ENCODE results near the gene AGO1.
"Not testable (repeated sequence)": the region's sequence is repeated elsewhere in the genome, so short reads cannot be mapped to it uniquely, and the experiment has no call there.

AGO1 gene

DNA sequence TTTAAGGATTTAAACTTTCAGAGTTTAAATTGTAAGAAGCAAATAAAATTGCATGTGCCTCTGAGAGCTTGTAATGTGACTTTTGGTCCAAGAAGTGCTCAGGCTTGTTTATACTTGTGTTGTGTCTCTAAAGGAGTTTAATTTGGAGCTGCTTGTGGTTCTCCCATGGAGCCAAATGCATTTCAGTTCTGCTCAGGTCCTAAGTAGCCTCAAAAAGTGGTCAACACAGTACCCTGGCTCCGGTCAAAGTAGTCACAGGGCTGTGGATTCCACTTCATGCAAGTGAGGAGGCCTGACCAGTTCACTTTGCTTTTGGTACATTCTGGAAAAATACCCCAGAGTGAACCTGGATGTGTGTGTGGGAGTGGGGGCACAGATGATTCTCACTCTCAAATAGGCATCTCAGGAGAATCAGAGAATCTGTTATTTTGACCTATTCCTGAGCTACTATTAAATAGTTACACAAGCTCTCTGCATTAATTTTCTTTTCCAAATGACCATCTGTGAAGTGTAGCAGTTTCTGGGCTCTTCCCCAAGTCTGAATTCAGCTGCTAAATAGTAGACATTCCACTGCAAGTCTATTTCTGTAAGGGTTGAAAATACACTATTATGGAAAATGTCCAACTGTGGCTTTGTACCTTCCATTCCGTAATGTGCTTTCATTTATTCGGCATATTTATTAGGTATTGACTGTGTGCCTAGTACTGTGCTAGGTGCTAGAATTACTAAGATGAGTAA lies 31.7 kb upstream of the AGO1 start:
- H3K4me3 ChIP-seq (ENCODE audit: low read depth in 1 of 2, low read length in 2 of 2), result no peak overlapping the region
- H3K27ac ChIP-seq (ENCODE audit: low read depth, low read length), result peak overlapping the region; percentile 36
- peaks cover 29% of the 10 kb centered on the region for H3K36me3 ChIP-seq (ENCODE audit: insufficient read depth, low read length)

DNA sequence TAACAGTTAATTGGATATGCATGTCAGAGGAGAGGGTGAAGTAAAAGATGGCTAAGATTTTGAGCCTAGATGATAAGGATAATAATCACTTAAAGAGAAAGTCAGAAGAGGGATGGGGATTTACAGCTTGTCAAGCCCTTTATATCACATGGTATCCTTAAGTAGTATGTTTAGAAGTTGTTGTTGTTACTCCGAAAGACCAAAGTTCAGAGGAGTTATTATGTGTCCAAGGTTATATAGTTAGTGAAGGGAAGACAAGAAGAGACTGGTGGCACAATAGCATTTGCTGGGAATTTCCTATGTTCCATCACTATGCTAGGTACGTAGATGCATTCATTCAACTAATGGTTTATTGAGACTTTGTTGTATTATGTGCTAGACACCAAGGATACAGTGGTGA lies 30.8 kb upstream of the AGO1 start:
- no peak overlapping the region for H3K9ac ChIP-seq (ENCODE audit: low read length)
- no peaks in the 10 kb centered on the region for H3K27me3 ChIP-seq (ENCODE audit: control insufficient read depth in 1 of 2, insufficient read depth in 2 of 2, low read length in 2 of 2)
- peaks cover 29% of the 10 kb centered on the region for H3K36me3 ChIP-seq (ENCODE audit: insufficient read depth, low read length)
- H3K4me1 ChIP-seq (ENCODE audit: insufficient read depth, low read length), result peaks cover 29% of the 10 kb centered on the region
- H3K27ac ChIP-seq (ENCODE audit: low read depth, low read length), result no peak overlapping the region
- no peaks in the 10 kb centered on the region for H3K9me3 ChIP-seq (ENCODE audit: low read length)
- H3K4me3 ChIP-seq (ENCODE audit: low read depth in 1 of 2, low read length in 2 of 2), result no peak overlapping the region

More for the DNA sequence above, 31.7 kb upstream of the AGO1 start:
- H3K4me1 ChIP-seq (ENCODE audit: insufficient read depth, low read length), result peaks cover 29% of the 10 kb centered on the region
- H3K9ac ChIP-seq (ENCODE audit: low read length), result no peak overlapping the region
- H3K27me3 ChIP-seq (ENCODE audit: control insufficient read depth in 1 of 2, insufficient read depth in 2 of 2, low read length in 2 of 2), result no peaks in the 10 kb centered on the region
- no peaks in the 10 kb centered on the region for H3K9me3 ChIP-seq (ENCODE audit: low read length)

DNA sequence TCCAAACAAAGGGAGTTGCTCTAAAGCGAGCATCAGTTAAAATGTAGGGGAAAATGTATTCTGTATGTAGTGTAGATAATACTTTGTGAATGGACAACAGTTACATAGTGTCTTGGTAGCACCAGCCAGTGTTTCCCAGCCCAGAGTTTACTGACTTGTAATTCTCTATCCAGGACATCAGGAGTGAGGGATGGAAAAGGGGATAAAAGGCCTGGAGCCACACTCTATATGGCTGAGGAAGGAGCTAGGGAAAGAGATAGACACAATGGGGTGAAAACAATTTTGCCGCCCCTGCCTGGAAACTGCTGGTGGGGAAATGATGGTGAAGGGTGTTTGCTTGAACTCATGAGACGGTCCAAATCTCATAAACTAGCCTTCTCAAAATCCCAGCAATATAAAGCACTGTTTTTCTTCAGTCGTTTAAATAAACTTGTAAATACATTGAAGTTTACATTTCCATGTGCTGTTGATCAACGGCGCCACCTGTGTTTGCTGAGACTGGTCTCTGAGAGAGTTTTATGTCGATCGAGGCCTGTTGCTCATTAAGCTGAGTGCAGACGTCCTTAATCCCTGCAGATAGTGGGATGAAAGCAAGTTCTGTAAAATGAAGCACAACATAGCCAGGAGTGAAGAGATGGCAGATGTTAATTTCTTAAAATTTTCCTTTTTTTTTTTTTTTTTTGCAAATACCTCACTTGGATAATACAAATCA lies 27.9 kb upstream of the AGO1 start:
- Histone ChIP-seq H3K27ac (ENCODE audit: low read depth, low read length) (no peak overlapping the region), H3K9me3 (ENCODE audit: low read length) (no peaks in the 10 kb centered on the region), H3K4me3 (ENCODE audit: low read depth in 1 of 2, low read length in 2 of 2) (no peak overlapping the region), H3K4me1 (ENCODE audit: insufficient read depth, low read length) (peaks cover 22% of the 10 kb centered on the region), H3K27me3 (ENCODE audit: control insufficient read depth in 1 of 2, insufficient read depth in 2 of 2, low read length in 2 of 2) (no peaks in the 10 kb centered on the region), H3K36me3 (ENCODE audit: insufficient read depth, low read length) (peaks cover 29% of the 10 kb centered on the region), H3K9ac (ENCODE audit: low read length) (no peak overlapping the region)

DNA sequence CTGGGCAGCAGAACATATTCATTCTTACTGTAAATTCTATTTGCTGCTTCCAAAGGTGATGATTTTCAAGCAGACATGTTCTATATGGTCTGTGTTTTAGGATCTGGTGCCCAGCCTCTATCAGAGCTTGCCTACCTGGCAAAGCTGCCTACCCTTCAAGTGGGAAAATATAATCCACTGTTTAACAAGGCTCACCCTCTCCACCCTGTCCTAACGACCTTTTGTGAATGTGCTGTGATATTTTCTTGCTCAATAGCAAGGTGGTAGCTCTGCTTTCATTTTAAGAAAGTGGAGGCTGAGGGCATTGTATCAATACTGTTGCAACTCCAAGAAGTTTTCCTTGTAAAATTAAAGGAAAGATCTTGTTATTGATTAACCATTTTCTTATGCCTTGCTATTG lies 26.0 kb upstream of the AGO1 start:
- Histone ChIP-seq H3K9me3 (ENCODE audit: low read length) (no peaks in the 10 kb centered on the region), H3K9ac (ENCODE audit: low read length) (no peak overlapping the region), H3K27me3 (ENCODE audit: control insufficient read depth in 1 of 2, insufficient read depth in 2 of 2, low read length in 2 of 2) (no peaks in the 10 kb centered on the region), H3K36me3 (ENCODE audit: insufficient read depth, low read length) (peaks cover 29% of the 10 kb centered on the region), H3K4me1 (ENCODE audit: insufficient read depth, low read length) (peaks cover 4% of the 10 kb centered on the region), H3K27ac (ENCODE audit: low read depth, low read length) (no peak overlapping the region), H3K4me3 (ENCODE audit: low read depth in 1 of 2, low read length in 2 of 2) (no peak overlapping the region)

DNA sequence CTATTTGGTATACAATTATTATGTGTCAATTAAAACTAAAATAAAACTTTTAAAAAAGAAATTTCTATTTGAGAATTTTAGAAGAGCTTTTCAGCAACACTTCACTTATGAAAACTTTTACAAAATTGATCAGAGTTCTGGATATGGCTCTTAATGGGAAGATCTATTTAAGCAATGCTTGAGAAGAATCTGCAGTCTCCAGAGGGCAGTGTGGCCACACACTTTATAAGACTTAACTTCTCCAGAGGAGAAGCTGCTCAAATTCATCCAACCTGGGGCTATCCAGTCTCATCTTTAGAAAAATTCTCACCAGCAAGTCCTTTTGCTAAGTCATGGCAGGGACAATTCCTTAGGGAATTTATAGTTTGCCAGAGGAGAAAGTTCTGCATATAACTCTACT lies 25.2 kb upstream of the AGO1 start:
- Histone ChIP-seq H3K27me3 (ENCODE audit: control insufficient read depth in 1 of 2, insufficient read depth in 2 of 2, low read length in 2 of 2) (no peaks in the 10 kb centered on the region), H3K9ac (ENCODE audit: low read length) (no peak overlapping the region), H3K9me3 (ENCODE audit: low read length) (no peaks in the 10 kb centered on the region), H3K27ac (ENCODE audit: low read depth, low read length) (no peak overlapping the region), H3K36me3 (ENCODE audit: insufficient read depth, low read length) (peaks cover 29% of the 10 kb centered on the region), H3K4me1 (ENCODE audit: insufficient read depth, low read length) (no peaks in the 10 kb centered on the region), H3K4me3 (ENCODE audit: low read depth in 1 of 2, low read length in 2 of 2) (no peak overlapping the region)

DNA sequence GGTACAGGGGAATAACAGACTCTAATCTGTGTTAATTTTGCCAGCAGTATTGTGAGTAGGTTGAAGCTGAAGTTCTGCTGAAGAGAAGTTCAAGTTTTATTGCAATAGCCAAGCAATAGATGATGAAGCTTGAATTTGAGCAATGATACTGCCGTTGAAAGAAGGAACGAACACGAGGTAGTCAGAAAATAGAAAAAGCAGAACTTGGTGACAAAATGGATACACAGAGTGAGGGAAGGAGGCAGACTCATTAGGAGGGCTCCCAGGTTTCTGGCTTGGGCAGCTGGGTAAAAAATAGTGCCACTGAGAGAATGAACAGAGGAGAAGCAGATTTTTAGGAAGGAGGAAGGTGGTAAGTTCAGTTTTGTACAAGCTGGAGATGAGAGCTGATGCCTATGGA lies 22.3 kb upstream of the AGO1 start:
- H3K27ac ChIP-seq (ENCODE audit: low read depth, low read length), result no peak overlapping the region
- no peak overlapping the region for H3K4me3 ChIP-seq (ENCODE audit: low read depth in 1 of 2, low read length in 2 of 2)
- H3K9ac ChIP-seq (ENCODE audit: low read length), result no peak overlapping the region
- no peaks in the 10 kb centered on the region for H3K4me1 ChIP-seq (ENCODE audit: insufficient read depth, low read length)
- H3K9me3 ChIP-seq (ENCODE audit: low read length), result no peaks in the 10 kb centered on the region
- no peaks in the 10 kb centered on the region for H3K27me3 ChIP-seq (ENCODE audit: control insufficient read depth in 1 of 2, insufficient read depth in 2 of 2, low read length in 2 of 2)
- peaks cover 6% of the 10 kb centered on the region for H3K36me3 ChIP-seq (ENCODE audit: insufficient read depth, low read length)

DNA sequence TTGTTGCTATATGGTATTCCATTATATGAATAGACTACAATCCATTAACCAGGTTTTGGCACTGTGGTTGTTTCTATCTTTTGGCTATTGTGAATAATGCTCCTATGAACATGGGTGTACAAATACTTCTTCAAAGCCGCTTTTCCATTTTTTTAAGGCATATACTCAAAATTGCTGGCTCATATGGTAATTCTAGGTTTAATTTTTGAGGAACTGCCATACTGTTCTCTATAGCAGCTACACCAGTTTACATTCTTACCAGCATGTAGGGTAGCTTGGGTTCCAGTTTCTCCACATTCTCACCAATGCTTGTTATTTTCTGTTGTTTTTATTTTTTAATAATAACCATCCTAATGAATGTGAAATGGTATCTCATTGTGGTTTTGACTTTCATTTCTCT lies 19.9 kb upstream of the AGO1 start:
- H3K27ac ChIP-seq (ENCODE audit: low read depth, low read length), result no peak overlapping the region
- no peaks in the 10 kb centered on the region for H3K36me3 ChIP-seq (ENCODE audit: insufficient read depth, low read length)
- H3K4me3 ChIP-seq (ENCODE audit: low read depth in 1 of 2, low read length in 2 of 2), result no peak overlapping the region
- no peaks in the 10 kb centered on the region for H3K27me3 ChIP-seq (ENCODE audit: control insufficient read depth in 1 of 2, insufficient read depth in 2 of 2, low read length in 2 of 2)
- no peak overlapping the region for H3K9ac ChIP-seq (ENCODE audit: low read length)
- H3K9me3 ChIP-seq (ENCODE audit: low read length), result no peaks in the 10 kb centered on the region
- no peaks in the 10 kb centered on the region for H3K4me1 ChIP-seq (ENCODE audit: insufficient read depth, low read length)

DNA sequence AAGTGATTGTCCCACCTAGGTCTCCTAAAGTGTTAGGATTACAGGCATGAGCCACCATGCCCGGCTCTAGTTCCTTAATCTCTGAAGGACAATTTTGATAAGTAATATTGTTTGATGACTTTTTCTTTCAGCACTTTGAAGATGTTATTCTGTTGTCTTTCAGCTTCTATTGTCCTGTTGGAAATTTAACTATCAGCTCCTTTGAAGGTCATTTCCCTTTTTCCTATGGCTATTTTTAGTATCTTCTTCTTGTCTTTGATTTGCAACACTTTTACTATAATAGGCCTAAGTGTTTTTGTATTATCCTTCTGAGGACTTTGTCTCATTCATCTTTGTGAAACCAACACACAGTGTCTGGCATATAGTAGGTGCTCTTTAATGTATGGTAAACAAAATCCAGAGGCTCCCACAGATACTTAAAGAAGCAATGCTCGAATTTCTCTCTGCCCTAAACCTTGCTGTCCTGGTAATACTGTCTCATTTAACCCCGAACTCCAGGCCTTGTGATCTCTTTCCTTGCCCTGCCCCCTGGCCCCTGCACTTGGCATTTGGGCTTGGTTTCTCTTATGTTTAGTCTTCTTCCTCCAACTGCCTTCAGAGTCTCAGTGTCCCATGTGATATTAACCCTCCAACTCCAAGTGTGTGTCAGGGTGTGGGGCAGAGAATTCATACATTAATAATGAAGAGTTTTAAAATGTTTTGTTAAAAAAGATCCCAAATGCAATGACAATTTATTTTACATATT lies 19.0 kb upstream of the AGO1 start:
- no peaks in the 10 kb centered on the region for H3K27me3 ChIP-seq (ENCODE audit: control insufficient read depth in 1 of 2, insufficient read depth in 2 of 2, low read length in 2 of 2)
- no peaks in the 10 kb centered on the region for H3K36me3 ChIP-seq (ENCODE audit: insufficient read depth, low read length)
- no peaks in the 10 kb centered on the region for H3K9me3 ChIP-seq (ENCODE audit: low read length)
- no peaks in the 10 kb centered on the region for H3K4me1 ChIP-seq (ENCODE audit: insufficient read depth, low read length)
- H3K9ac ChIP-seq (ENCODE audit: low read length), result no peak overlapping the region
- H3K27ac ChIP-seq (ENCODE audit: low read depth, low read length), result no peak overlapping the region
- H3K4me3 ChIP-seq (ENCODE audit: low read depth in 1 of 2, low read length in 2 of 2), result no peak overlapping the region

DNA sequence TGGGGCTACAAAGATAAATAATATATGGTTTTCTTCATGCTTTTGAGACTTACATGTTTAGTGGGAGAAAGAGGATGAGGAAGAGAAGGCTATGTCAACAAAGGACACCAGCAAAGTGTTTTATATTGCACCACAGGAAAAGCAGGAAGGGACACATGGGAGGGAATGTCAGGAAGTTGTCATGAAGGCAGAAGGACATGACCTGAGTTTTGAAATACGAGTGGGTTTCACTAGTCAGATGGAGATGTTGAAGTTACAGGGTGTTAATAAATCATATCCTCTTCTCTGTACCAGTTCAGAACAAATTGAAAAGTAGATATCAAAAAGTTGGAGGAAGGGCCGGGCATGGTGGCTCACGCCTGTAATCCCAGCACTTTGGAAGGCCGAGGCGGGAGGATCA lies 18.2 kb upstream of the AGO1 start:
- Histone ChIP-seq H3K4me1 (ENCODE audit: insufficient read depth, low read length) (no peaks in the 10 kb centered on the region), H3K27ac (ENCODE audit: low read depth, low read length) (no peak overlapping the region), H3K27me3 (ENCODE audit: control insufficient read depth in 1 of 2, insufficient read depth in 2 of 2, low read length in 2 of 2) (no peaks in the 10 kb centered on the region), H3K36me3 (ENCODE audit: insufficient read depth, low read length) (no peaks in the 10 kb centered on the region), H3K9me3 (ENCODE audit: low read length) (no peaks in the 10 kb centered on the region), H3K9ac (ENCODE audit: low read length) (no peak overlapping the region), H3K4me3 (ENCODE audit: low read depth in 1 of 2, low read length in 2 of 2) (no peak overlapping the region)

DNA sequence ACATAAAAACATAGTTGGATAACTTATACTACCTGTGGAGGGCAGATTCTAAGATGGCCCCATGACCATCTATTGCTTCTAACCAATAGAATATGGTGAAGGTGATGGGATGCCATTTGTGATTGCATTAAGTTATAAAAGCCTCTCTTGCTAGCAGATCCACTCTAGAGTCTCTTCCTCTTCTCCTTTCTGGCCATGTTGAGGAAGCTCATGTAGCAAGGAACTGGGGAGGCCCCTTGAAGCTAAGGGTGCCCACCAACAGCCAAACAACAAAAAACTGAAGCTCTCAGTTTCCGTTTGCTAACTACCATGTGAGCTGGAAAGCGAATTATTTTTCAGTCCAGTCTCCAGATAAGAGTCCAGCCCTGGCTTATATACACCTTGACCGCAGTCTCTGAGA lies 16.0 kb upstream of the AGO1 start:
- Histone ChIP-seq H3K36me3 (ENCODE audit: insufficient read depth, low read length) (no peaks in the 10 kb centered on the region), H3K9me3 (ENCODE audit: low read length) (no peaks in the 10 kb centered on the region), H3K27ac (ENCODE audit: low read depth, low read length) (no peak overlapping the region), H3K4me3 (ENCODE audit: low read depth in 1 of 2, low read length in 2 of 2) (no peak overlapping the region), H3K4me1 (ENCODE audit: insufficient read depth, low read length) (no peaks in the 10 kb centered on the region), H3K27me3 (ENCODE audit: control insufficient read depth in 1 of 2, insufficient read depth in 2 of 2, low read length in 2 of 2) (no peaks in the 10 kb centered on the region), H3K9ac (ENCODE audit: low read length) (no peak overlapping the region)

DNA sequence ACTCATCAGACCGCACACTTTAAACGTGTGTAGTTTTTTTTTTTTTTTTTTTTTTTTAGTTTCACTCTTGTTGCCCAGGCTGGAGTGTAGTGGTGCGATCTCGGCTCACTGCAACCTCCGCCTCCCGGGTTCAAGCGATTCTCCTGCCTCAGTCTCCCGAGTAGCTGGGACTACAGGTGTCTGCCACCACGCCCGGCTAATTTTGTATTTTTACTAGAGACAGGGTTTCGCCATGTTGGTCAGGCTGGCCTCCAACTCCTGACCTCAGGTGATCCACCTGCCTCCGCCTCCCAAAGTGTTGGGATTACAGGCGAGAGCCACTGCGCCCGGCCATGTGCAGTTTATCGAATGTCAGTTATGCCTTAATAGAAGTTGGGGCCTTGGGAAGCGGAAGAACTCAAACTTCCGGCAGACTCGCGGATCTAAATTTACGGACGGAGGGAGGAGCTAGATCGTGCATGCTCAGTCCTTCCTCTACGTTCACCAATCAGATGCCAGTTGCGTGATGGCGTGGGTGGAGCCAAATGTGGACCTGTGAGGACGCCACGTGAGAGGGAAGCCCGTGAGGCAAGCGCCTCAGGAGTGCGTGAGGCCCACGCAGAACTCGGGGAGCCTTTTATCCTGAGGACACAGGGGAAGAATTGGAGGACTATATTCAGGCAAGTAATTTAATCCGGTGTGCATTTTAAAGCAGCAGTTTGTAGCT lies 13.6 kb upstream of the AGO1 start:
- H3K4me3 ChIP-seq (ENCODE audit: low read depth in 1 of 2, low read length in 2 of 2); H3K27me3 ChIP-seq (ENCODE audit: control insufficient read depth in 1 of 2, insufficient read depth in 2 of 2, low read length in 2 of 2); H3K4me1 ChIP-seq (ENCODE audit: insufficient read depth, low read length); H3K27ac ChIP-seq (ENCODE audit: low read depth, low read length); H3K9me3 ChIP-seq (ENCODE audit: low read length); H3K36me3 ChIP-seq (ENCODE audit: insufficient read depth, low read length); H3K9ac ChIP-seq (ENCODE audit: low read length): not testable (repeated sequence)
